WERI-Rb-1 (cell line): ENCODE measurements around the gene MRGPRG.

ENCODE experiments used
- DNase-seq: peaks from one replicate; pipeline ENCODE4 v3.0.0-alpha.2; 2020
- H3K27ac ChIP-seq: fragments of 250-450 bp; sonication (Bioruptor Pico); 2 replicates; pipeline ENCODE4 v1.5.1; 2020; ENCODE audit warnings: mild to moderate bottlenecking, moderate library complexity
- H3K27me3 ChIP-seq: fragments of 250-450 bp; sonication (Bioruptor Pico); 2 replicates; pipeline ENCODE4 v1.5.1; 2021; ENCODE audit warnings: mild to moderate bottlenecking, low read depth, moderate library complexity; ENCODE audit not compliant: insufficient read depth, severe bottlenecking
- H3K36me3 ChIP-seq: fragments of 250-450 bp; sonication (Bioruptor Pico); 2 replicates; pipeline ENCODE4 v1.5.1; 2020; ENCODE audit warnings: mild to moderate bottlenecking, moderate library complexity
- H3K4me3 ChIP-seq: 2 replicates; pipeline ENCODE4 v1.5.1; 2011; ENCODE audit warnings: low read depth, mild to moderate bottlenecking, control low read depth, low read length
- H3K9me3 ChIP-seq: fragments of 250-450 bp; sonication (Bioruptor Pico); 2 replicates; pipeline ENCODE4 v1.5.1; 2021; ENCODE audit warnings: mild to moderate bottlenecking, moderate library complexity; ENCODE audit not compliant: severe bottlenecking
- TF ChIP-seq, protein P1 (sequence below): IDR thresholded peaks from 2 replicates; pipeline ENCODE4 v1.5.1; 2011; ENCODE audit warnings: low read depth, mild to moderate bottlenecking, control low read depth, inconsistent platforms, low read length

Gene MRGPRG

DNA sequence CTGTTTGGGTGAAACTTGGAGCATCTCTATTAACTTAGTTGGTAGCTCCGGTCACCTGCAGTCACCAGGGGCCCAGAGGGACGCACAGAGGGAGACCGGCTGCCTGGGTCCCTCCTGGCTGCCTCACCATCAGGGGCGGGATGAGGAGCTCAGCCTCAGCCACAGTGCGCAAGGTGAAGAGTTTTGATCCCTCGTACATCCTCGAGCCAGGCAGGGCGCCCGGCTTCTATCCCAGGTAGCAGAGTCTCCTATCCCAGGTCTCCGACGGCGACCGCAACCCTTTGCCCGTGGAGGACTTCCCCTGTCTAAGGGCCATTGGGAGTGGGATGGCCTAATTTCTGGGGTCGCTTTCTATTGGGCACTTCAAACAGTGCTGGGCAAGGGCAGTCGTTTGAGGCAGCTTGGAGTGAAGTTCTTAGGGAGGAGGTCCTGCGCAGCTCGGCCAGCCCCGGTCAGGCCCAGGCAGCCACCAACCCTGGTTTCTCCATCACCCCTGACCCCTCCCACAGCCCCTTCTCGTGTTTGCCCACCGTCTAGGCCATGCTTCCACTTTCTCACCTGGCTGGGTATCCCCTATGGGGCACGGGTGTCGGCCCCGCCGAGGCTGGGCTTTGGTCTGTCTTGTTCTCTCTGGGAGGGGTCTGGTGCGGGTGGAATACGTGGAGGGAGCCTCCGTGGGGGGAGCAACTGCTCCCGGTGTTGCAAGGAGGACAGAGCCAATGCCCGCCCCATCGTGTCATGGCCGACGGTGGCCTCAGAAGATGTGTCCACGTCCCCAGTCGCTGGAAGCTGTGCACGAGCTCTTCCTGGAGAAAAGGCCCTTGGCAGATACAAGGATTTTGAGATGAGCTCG, 3.6 kb upstream of the MRGPRG start:
- no peak overlapping the region for H3K4me3 ChIP-seq
- H3K9me3 ChIP-seq, result no peaks in the 10 kb centered on the region
- no peaks in the 10 kb centered on the region for H3K27me3 ChIP-seq
- TF ChIP-seq, protein P1, sequence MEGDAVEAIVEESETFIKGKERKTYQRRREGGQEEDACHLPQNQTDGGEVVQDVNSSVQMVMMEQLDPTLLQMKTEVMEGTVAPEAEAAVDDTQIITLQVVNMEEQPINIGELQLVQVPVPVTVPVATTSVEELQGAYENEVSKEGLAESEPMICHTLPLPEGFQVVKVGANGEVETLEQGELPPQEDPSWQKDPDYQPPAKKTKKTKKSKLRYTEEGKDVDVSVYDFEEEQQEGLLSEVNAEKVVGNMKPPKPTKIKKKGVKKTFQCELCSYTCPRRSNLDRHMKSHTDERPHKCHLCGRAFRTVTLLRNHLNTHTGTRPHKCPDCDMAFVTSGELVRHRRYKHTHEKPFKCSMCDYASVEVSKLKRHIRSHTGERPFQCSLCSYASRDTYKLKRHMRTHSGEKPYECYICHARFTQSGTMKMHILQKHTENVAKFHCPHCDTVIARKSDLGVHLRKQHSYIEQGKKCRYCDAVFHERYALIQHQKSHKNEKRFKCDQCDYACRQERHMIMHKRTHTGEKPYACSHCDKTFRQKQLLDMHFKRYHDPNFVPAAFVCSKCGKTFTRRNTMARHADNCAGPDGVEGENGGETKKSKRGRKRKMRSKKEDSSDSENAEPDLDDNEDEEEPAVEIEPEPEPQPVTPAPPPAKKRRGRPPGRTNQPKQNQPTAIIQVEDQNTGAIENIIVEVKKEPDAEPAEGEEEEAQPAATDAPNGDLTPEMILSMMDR, result no peak
- no peaks in the 10 kb centered on the region for H3K36me3 ChIP-seq
- no peak for DNase-seq
- no peak overlapping the region for H3K27ac ChIP-seq

DNA sequence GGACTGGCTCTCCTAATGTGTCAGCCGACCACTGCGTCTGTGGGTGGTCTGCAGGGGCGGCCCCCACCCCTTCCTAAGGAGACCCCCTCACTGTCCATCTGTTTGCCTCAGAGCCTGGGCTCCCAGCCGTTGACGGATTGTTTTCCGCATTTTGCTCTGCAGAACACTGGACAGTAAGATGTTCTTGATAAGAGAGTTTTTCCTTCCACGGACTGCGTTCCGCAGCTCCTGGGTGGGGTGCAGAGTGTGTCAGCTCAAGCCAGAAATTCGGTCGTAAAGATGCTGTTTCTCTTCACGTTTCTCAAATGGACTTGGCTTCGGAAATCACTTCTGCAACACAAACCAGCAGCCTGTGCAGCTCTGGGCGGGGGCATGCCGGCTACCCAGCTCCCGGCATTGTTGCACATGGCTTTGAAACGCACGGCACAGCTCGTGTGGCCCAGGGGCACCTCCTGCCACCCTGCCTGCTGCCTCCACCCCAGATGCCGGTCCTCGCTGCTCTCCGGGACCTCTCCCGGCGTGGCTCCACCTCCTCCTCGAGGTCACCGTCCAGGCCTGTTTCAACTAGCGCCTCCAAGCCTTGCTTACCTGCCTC, 2.9 kb upstream of the MRGPRG start:
- no peak for DNase-seq
- TF ChIP-seq, protein P1, result no peak
- H3K27me3 ChIP-seq, result no peaks in the 10 kb centered on the region

GRCh38 chr11:3220521-3221407, 2.2 kb upstream of the MRGPRG start:
- no peak for DNase-seq
- Histone ChIP-seq H3K36me3 (no peaks in the 10 kb centered on the region), H3K27me3 (no peaks in the 10 kb centered on the region), H3K4me3 (no peak overlapping the region), H3K9me3 (no peaks in the 10 kb centered on the region), H3K27ac (no peak overlapping the region)
- TF ChIP-seq, protein P1, result no peak

More for the DNA sequence above, 2.9 kb upstream of the MRGPRG start:
- H3K27ac ChIP-seq, result no peak overlapping the region
- no peaks in the 10 kb centered on the region for H3K36me3 ChIP-seq
- H3K4me3 ChIP-seq, result no peak overlapping the region
- H3K9me3 ChIP-seq, result no peaks in the 10 kb centered on the region

GRCh38 chr11:3220101-3220500, 1.5 kb upstream of the MRGPRG start:
- Histone ChIP-seq H3K4me3 (no peak overlapping the region), H3K27ac (no peak overlapping the region), H3K27me3 (no peaks in the 10 kb centered on the region), H3K9me3 (no peaks in the 10 kb centered on the region), H3K36me3 (no peaks in the 10 kb centered on the region)
- TF ChIP-seq, protein P1, result no peak
- no peak for DNase-seq

DNA sequence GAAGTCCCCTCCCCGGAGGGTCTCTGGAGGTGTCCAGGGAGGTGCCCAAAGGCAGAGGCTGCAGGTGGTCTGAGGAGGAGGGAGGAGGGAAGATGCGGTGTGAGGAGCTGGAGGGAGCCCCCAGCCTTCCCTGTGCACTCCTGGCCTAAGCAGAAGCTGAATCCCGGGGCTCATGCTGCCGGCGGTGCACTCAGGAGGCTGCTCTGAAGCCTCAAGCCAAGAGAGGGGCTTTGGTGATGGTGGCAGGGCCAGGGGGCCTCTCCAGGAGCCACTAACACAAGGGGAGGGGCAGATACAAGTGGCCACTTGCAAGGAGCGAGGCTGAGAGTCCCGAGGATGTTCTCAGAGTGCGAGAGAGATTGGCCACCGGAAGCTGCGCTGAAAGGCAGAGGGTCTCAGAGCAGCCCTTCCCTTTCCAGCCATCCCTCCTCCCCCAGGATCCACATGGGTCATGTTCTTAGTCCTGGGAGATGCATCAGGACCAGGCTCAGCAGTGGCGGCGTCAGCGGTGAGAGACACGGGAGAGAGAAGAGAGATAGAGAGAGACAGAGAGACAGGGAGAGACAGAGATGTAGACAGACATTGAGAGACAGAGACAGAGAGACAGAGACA, 774 bp upstream of the MRGPRG start:
- no peak for DNase-seq
- no peak overlapping the region for H3K27ac ChIP-seq
- TF ChIP-seq, protein P1, result no peak
- H3K9me3 ChIP-seq, result no peaks in the 10 kb centered on the region
- H3K4me3 ChIP-seq, result no peak overlapping the region
- H3K36me3 ChIP-seq, result no peaks in the 10 kb centered on the region
- H3K27me3 ChIP-seq, result no peaks in the 10 kb centered on the region
